ENCODE data around the gene EIF1. TPM values are rescaled to one million over a fixed set of nuclear protein-coding genes. Genes with fewer than 3 reads are reported as not detected.

EIF1 gene
- total RNA-seq, 1 experiment from 2014 or later: 1,082 TPM

DNA sequence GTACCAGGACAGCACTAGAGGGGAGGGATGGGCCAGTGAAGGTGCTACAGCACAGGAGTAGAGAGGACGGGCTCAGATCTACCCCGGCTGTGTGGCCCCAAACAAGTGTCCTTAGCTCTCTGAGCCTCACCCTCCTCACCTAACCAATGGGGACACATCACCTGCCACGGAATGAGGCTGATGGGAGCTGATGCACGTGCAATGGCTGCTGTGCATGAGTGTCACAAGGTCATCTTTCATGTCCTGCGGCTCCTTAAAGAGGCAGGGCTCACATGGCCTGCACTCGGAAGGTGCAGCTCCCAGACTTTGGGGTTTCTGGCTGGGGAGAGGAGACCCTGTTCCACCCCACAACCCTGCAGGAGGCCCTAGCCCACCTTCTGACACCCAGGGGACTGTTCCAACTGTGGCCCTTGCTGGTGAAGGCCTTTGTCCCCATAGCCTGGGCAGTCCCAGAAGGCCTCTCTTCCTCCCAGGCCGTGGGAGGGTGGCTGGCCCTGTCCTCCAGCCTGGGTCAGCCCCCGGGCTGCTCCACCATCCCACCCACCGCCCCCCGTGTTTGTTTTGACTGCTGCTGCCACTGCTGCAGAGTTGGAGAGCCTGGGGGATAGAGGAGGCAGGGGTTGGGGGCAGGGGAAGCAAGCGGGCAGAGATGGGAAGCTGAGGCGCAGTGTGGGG, 35.3 kb downstream of the EIF1 start:
- BruUV-seq (replicated peaks): no TSS peak
- H3K9me3 ChIP-seq (ENCODE audit: control insufficient read depth in 1 of 2, insufficient read depth in 1 of 2, low read depth in 1 of 2, low read length in 2 of 2): no peaks in the 10 kb centered on the region
- H3K4me1 ChIP-seq (ENCODE audit: control insufficient read depth in 1 of 2, insufficient read depth in 2 of 2, low read length in 2 of 2): no peaks in the 10 kb centered on the region
- no peaks in the 10 kb centered on the region for H3K79me2 ChIP-seq (ENCODE audit: insufficient read depth, low read length)
- H2AFZ ChIP-seq (ENCODE audit: low read depth, low read length, poor library complexity, severe bottlenecking): no peak overlapping the region
- no peak for DNase-seq (ENCODE audit: low read depth, low spot score)
- H3K9ac ChIP-seq (ENCODE audit: low read length): no peak overlapping the region
- no peaks in the 10 kb centered on the region for H4K20me1 ChIP-seq (ENCODE audit: insufficient read depth)
- RAD21 ChIA-PET (ENCODE audit: low non-redundant PET in 1 of 2, low total read pairs in 2 of 2, uncharacterized antibody in 2 of 2, unreplicated experiment in 2 of 2): no interaction called here
- no peak overlapping the region for H3K4me2 ChIP-seq (ENCODE audit: low read length)
- H3K36me3 ChIP-seq (ENCODE audit: control insufficient read depth in 1 of 2, insufficient read depth in 2 of 2, low read length in 2 of 2): no peaks in the 10 kb centered on the region
- POLR2A ChIA-PET: interaction anchor here (1.5 kb wide), 1 partner anchor 11 kb away, joined by 3 read pairs; the partner anchor contains the start of gene HAP1
- no peak for ATAC-seq
- H3K27ac ChIP-seq (ENCODE audit: low read depth, low read length): no peak overlapping the region
- no peak overlapping the region for H3K4me3 ChIP-seq (replicated peaks in 1 of 2; ENCODE audit: low read depth in 1 of 2, low read length in 2 of 2)
- CTCF ChIA-PET: no interaction called here
- H3K9me2 ChIP-seq (ENCODE audit: insufficient read depth): no peaks in the 10 kb centered on the region
- intact Hi-C loops (cut with micrococcal nuclease): no loop called here
- H3K27me3 ChIP-seq (ENCODE audit: insufficient read depth, low read length): no peaks in the 10 kb centered on the region
- TF ChIP-seq, protein P1, sequence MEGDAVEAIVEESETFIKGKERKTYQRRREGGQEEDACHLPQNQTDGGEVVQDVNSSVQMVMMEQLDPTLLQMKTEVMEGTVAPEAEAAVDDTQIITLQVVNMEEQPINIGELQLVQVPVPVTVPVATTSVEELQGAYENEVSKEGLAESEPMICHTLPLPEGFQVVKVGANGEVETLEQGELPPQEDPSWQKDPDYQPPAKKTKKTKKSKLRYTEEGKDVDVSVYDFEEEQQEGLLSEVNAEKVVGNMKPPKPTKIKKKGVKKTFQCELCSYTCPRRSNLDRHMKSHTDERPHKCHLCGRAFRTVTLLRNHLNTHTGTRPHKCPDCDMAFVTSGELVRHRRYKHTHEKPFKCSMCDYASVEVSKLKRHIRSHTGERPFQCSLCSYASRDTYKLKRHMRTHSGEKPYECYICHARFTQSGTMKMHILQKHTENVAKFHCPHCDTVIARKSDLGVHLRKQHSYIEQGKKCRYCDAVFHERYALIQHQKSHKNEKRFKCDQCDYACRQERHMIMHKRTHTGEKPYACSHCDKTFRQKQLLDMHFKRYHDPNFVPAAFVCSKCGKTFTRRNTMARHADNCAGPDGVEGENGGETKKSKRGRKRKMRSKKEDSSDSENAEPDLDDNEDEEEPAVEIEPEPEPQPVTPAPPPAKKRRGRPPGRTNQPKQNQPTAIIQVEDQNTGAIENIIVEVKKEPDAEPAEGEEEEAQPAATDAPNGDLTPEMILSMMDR (IDR thresholded peaks at IDR 0.05 in 2 of 3, conservative IDR thresholded peaks at IDR 0.05 in 1 of 3; ENCODE audit: borderline replicate concordance in 1 of 3, insufficient read depth in 1 of 3, low read depth in 2 of 3, low read length in 2 of 3): no peak
- TF ChIP-seq EZH2phosphoT487 (IDR thresholded peaks at IDR 0.05; ENCODE audit: borderline replicate concordance): no peak
- no peak for TF ChIP-seq SIN3A (IDR thresholded peaks at IDR 0.05; ENCODE audit: low read depth)
- no peak for TF ChIP-seq FOSL1 (IDR thresholded peaks at IDR 0.05; ENCODE audit: low read depth)
- TF ChIP-seq CBX3 (IDR thresholded peaks at IDR 0.05; ENCODE audit: low read depth): no peak
- TF ChIP-seq SP1 (IDR thresholded peaks at IDR 0.05; ENCODE audit: low read depth): no peak
- no peak for TF ChIP-seq ELF1 (IDR thresholded peaks at IDR 0.05; ENCODE audit: borderline replicate concordance, low read depth)
- no peak for TF ChIP-seq JUND (IDR thresholded peaks at IDR 0.05)

Measured in HCT116 (cell line).